Cerebellar nuclear complex (tissue), 1 donor: ENCODE measurements around the gene CTNNA2.
A peak's percentile ranks its signal among the peaks of the same experiment; 100 is the strongest.

Source experiments
- DNase-seq, 2 experiments: peaks; one replicate each; lab custom pipeline; 2025; lab: John Stamatoyannopoulos, UW

Gene CTNNA2

DNA sequence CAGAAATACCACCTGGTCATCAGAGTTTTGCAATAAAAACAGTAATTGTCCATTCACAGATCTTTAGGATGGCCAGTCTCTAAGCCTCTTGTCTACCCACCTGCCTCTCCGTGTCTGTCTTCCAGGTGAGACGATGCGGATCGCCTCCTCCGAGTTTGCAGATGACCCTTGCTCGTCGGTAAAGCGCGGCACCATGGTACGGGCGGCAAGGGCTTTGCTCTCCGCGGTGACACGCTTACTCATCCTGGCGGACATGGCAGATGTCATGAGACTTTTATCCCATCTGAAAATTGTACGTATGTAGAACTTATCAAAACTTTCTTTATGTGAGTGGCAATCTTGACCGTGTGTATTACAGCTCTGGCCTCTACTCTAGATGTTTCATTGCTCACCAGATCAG lies 345.0 kb downstream of the CTNNA2 start:
- DNase-seq = no peak

DNA sequence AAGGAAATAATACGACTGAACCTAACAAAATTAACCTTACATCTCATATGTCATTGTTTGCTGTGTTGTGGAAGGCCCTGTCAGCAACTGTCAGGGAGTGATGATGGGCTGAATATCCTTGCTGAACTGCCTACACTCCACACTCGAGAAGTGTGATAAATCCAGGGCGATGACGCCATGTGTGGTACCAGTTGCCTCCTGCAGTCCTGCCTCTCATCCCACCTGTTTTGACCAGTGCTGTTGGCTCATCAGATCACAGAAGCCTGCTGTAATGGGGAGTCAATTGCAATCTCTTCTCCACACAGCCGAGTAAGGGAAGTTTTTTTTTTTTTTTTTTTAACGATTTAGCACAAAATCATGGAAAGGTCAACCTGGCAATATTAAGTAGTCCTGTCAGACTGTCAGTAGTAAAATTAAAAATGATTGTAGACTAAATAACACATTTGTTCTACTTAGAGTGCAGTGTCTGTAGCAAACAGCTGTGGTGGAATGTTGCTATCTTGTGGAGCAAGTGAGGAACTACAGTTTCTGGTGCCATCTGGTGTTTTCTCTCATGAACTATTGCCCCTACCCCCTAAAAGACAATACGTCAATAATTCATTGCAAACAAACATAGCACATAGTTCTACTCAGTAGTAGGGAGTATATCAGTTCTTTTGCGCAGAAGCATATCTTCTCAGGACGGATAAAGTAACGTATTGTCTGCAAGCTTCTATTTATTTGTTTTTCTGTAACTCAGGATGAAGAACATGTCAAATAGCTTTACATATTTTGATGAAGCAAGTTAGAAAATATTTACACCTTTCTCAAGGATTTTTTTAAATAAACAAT lies 347.6 kb downstream of the CTNNA2 start:
- no peak for DNase-seq

DNA sequence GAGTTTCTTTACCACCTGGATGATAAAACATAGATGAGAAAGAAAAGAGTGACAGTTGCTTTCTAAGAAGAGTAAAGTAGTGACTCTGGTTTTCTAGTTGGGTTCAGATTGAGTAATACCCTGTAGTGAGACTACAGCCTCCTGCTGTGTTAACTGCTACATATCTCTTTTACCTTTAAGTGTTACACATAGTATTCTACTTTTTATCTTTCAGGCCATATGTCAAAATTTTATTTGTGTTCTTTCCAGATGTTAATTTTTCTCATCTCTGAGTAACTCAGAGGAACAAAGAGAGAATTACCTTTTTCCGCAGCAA lies 348.2 kb downstream of the CTNNA2 start:
- no peak for DNase-seq

DNA sequence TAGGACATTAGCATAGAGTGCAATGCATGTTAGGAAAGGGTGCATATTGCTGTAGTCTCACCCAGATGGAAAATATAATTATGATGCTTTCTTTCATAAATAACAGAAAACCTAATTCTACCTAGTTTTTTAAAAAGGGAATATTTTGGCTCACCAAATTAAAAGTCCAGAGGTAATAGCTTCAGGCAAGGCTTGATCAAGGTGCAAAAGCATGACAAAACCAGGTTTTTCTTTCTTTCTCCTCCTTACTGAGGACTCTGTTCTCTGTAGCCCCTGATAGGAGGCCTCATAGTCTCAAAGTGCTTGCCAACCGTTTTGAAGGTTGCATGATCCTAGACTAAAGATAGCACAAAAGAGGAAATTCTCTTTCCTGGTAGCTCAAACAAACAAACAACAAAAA lies 349.9 kb downstream of the CTNNA2 start:
- DNase-seq = no peak

DNA sequence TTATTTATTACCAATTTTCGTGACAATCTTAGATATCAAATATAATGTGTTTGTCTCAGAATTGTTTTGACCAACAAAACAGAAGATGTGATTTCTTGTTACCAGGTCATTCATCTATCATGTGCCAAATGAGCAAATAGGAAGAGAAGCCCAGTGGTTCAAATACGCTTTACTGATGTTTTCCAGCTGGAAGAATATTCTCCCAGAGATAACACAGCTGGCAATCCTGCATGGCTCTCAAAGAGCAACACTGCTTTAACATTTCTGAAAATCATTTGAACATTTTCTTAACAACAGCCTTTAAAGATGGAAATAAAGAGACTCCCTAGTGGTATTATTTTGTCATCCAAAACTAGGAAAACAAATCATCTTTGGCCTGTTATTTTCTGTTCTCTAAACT lies 359.8 kb downstream of the CTNNA2 start:
- DNase-seq = no peak

DNA sequence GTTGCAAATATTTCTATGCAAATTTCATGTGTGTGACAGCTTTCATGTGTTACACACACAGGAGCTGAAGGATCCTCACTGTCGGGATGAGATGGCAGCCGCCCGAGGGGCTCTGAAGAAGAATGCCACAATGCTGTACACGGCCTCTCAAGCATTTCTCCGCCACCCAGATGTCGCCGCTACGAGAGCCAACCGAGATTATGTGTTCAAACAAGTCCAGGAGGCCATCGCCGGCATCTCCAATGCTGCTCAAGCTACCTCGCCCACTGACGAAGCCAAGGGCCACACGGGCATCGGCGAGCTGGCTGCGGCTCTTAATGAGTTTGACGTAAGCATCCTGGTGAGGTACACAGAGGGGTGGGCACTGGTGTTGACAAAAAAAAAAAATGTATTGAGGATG lies 361.2 kb downstream of the CTNNA2 start:
- DNase-seq = no peak

DNA sequence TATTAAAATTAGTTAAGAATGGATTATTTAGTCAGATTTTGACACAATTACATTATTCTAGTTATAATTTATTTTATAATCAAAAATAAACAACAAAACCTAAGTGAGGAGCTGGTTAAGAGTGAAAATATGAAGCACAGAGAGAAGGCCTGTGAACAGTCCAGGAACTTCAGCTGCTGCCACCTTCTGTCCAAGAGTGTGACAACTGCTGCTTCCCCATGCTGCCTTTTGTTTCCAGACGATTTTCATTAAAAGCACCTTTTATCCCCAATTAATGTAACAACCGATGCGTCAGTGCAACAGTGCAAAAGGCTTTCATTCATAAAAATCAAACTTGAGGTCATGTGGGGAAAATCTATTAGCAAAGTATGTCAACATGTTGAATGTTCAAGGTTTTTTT lies 363.6 kb downstream of the CTNNA2 start:
- no peak for DNase-seq

DNA sequence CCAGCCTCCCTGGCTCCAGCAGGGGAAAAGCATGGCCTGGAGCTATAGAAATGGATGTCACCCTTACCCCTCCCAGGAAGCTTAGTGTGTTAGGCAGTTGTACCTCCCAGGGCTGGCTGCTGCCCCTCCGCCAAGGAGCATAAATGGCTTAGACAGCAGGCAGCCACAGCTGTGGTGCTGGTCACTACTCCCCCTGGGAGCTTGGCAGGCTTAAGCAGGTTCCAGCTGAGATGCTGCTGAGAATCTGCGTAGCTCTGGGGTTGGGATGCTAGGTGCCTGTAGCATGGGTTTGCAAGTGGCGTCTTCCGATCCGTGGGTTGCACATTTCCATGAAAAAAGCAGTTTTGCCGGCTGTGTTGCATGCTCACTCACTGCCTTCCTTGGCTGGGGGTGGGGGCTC lies 369.7 kb downstream of the CTNNA2 start:
- no peak for DNase-seq

DNA sequence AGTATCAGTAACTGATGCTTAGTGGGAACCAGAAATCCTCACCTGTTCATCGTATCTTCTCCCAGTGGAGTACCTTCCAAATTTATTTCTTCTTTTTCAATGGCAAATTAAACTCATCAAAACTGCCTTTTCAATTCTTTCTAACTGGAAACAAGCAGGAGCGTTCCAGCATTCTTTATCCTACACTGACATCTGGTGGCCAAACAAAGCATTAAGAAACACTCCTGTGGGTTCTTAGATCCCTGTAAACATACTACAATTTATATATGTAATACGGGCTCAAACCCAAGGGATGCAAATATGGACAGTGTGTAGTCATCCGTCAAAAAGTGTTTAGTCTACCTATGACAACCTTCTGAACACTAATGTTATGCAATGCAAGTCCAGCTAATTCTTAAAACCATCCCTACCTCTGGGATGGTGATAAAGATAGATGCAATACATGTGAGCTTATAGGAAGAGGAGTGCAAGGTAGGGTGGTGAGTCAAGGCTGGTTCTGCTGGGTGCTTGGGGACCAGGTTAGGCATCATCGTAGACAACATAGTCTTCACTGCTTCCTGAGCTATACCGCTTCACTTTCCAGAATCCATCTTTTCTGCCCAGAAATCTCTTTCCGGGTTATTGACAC lies 375.0 kb downstream of the CTNNA2 start:
- peak in 1 of 2 experiments; percentile 2 for DNase-seq

DNA sequence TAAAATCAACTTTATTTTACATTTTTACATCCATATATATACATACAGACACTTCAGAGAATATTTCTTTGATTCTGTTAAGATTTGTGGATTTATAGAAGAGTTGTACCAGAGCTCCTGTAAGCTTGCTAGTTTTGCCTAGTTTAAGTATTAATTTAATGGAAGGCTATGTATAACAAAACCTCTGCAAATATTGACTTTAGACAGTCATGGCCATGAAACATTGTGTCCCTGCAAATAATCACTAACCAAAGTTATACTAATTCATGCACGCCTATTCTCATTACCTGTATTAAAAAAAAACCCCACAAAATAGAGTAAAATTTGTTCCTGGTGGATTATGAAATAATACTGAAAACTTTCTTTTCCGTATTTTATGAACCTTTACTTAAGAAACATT lies 379.3 kb downstream of the CTNNA2 start:
- DNase-seq = no peak

DNA sequence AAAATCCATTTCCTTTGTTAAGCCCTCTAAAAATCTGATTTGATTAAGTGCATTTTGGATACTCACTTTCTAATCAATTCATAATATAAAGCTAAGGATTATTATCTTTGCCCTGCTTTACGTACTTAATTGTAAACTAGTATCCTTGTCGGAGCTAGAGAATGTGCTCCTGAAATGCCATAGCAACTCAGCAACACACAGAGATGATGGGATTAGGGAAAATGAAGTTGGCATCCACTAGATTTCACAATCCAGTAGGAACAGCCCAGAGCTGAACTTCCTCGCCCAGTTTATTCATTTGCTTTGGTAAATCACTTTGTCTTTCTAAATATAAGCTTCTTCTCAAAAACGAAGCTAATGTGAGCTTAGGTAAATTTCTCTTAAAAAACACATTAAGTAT lies 386.3 kb downstream of the CTNNA2 start:
- DNase-seq = no peak

DNA sequence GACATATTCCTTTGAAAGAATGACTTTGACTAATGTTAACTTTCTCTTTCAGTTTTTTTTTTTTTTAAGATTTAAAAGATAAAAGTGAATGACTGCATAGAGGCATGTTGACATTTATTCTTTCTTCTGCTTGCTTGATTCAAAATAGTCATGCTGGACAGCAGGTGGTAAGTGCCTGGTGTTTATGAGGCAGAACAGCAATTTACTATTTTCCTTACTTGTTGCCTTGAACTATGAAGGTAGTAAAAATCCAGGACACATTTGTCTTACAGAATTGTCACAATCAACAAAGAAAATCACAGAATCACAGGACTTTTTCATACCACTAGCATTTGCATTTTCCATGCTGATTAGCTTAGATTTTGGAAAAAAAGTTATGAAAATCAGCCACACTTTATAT lies 388.3 kb downstream of the CTNNA2 start:
- no peak for DNase-seq

DNA sequence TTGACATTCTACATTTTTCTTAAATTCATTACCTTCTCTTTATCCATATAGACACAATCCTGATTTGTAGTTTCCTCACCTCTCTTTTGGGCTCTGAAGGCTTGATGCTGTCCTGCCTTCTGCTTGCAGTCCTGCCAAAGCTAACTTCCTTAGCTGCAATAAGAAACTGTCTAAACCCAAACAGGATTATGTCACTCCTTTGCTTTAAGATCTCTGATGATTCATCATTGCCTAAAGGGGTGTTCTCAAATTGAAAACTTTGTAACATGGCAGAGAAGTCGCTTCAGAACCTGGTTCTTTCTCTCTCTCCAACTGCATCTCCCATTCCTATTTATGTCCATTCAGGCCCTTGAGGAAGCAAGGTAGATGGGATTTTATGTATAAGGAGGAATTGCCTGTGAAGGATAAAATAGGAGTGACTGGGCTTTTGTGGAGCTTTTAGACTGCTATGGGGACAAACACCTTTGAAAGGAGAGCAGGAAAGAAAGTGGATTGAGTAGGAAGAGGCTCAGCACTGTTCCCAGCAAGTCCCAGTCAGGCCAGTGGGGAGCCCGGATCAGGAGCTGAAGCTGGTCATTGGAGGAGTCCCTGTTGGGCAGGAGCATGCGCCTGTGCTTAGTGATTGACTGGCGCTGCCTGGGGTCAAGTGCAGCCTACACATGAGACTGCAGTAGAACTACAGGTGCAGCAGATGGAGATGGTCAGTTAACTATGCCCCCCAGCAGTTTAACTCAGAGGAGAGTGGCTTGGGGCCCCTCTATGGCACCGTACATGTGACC lies 390.6 kb downstream of the CTNNA2 start:
- DNase-seq = no peak

DNA sequence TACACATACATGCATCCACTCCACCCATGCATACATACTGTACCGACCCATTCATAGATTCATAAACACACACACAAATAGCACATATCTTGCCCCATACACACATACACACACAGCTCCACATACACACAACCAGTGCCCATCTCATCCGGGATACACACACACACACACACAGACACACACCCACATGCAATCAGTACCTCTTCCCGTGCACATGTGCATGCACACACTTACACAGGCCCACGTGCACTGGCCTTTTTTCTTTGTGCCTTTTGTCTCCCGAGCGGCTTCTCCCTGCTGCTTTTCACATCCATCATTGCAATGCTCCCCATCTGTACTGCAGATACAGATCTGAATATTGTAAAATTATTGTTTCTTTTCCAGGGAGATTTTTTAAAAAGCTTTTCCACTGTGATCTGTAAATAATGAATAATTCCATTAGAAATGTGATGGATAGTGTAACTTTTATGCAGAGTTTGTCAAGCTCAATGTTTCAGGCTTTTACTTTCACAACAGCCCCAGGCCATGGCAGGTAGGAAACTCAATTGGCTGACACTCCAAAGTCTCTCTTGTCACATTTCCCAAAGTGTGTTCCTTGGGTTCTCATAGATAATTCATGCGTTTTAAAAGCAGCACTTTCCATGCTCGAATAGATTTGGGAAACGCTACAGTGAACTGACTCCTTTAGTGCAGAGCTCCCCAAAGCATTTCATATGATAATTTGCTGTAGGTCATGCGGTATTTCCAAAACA lies 393.5 kb downstream of the CTNNA2 start:
- no peak for DNase-seq

DNA sequence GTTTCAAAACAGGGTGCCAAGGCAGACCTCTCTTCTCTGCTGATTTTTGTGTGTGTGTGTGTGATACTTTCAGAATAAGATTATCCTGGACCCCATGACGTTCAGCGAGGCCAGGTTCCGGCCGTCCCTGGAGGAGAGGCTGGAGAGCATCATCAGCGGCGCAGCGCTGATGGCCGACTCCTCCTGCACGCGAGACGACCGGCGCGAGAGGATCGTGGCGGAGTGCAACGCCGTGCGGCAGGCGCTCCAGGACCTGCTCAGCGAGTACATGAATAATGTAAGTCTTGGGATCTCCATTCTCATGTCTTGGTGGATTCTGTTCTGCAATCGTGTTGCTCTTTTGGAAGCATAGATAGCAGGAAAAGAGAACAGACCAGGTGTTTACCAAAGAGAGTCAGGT lies 396.7 kb downstream of the CTNNA2 start:
- no peak for DNase-seq

DNA sequence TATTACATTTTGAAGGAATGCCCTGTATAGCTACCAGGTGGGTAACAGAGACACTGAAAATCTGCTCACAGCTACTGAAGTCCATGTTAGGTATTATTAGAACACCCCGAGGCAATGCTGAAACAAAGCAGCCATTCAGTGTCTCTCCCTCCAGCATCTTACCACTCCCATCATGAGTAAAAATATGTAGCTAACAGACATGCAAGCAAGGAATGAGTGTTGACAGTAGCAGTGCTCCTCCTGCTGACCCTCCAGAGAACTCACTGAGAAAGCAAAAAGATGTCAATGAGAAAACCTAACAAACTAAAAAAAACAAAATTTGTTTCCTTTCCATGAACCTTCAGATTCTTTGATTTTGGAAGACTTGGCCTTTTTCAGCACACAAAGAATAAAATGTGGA lies 397.8 kb downstream of the CTNNA2 start:
- DNase-seq = no peak

DNA sequence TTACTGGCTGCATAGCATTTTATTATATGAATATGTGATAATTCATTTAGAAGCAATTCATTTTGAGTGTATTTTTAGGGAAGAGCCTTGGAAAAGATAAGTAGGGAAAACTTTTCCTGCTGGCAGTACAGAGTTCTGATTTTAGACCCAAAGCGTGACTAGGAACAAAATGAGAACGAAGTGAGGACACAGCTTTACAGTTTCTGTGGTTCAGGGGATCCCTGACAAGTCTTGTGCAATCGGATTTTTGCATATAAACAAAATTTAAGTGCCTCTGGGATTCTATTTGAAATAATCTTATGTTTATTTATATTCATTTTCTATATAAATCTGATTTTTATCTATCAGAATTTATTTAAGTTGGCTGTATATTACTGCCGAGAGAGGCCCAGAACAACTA lies 402.6 kb downstream of the CTNNA2 start:
- no peak for DNase-seq

DNA sequence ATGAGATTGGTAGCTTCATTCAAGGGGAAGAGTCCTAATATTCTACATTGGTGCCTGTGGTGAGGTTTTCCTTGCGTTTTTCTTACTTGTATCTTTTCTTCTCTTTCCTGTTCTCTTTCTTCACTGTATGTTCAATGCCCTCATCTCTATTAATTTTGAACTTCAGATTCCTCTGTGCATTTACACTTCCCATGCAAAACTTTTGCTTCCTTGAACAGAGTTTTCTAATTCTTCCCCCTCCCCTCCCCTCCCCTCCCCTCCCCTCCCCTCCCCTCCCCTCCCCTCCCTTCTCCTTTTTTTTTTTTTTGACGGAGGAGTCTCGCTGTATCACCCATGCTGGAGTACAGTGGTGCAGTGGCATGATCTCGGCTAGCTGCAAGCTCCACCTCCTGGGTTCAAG lies 403.4 kb downstream of the CTNNA2 start:
- DNase-seq = no peak

DNA sequence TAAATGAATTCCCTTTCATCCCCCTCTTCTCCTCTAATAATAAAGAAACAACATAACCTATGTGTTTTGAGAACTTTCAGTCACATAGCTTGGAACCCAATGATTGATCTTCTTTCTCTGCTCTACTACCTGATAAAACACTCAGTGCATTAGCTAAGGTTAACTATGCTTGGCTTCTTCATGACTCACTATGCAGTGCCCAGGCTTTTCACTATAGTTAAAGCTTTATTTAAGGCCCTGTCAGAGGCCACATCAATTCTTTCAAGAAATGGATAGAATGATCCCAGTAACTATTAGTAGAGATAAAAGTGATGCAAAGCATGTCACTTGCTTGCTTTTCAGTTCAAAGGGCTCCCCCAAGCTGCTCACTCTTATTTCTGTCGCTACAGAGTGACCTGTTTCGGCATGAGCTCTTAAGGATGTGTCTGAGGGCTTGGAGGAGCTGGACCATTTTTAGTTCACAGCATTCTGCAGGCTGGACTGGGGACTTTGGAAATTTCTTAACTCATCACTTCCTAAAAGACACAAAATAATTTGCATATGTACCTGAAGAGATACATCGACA lies 407.7 kb downstream of the CTNNA2 start:
- no peak for DNase-seq

DNA sequence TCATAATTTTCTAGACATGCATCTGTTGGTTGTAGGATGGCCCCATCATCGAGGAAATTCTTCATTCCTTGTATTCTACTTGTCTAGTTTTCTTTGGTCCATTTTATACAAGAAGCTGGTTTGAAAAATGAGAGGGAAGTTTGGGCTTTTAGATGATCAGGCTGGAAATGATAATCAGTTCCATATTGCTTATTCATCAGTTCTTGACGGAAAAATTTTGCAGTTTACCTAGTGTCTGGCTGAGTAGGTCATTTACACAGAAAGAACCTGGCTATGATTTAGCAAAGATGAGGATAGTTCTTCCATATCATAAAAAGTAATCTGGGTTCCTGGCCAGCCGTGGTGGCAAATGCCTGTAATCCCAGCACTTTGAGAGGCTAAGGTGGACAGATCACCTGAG lies 416.8 kb downstream of the CTNNA2 start:
- DNase-seq = no peak

DNA sequence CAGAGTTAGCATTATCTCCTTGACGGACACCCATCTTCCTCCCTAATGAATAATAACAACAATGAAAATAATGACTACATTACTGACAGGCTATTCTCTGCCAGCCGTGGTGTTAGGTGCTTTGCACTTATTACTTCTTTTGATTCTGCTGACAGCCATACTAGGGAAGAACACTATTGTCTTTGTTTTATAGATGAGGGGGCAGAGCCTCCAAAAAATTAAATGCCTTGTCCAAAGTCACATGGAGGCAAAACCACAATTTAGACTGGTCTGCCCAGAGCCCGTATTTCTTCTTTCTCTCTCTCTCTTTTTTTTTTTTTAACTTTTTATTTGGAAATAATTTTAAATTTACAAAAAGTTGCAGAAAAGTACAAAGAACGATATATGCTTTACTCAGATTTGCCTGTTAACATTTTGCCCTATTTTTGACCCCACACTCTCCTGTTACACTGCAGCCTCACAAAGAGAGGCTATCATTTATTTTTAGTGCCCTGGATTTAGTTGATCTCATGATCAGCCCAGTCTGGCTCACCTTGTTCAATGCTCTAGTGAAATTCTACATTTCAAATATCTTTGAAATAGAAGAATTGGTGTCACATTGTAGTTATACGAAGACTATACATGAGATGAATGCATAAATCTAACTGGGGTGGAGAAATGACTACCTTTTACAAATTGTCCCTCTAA lies 422.3 kb downstream of the CTNNA2 start:
- no peak for DNase-seq
